GM19238 (cell line): ENCODE results near the gene RAB33A.

Experiments used
- DNase-seq: peaks from one replicate; pipeline ENCODE4 v3.0.0; 2011; ENCODE audit warnings: low spot score; ENCODE audit not compliant: insufficient read length

The RAB33A gene

GRCh38 chrX:130171446-130172126 lies at the start of gene RAB33A:
TSS of gene RAB33A (plus strand) at chrX:130171962. CDS start at chrX:130172063, 101 bp downstream.
- DNase-seq = no peak

- DNase-seq = no peak
Observed at GRCh38 chrX:130124577-130124976, 47.2 kb upstream of the RAB33A start.

- no peak for DNase-seq
Observed at GRCh38 chrX:130125091-130125874, 46.5 kb upstream of the RAB33A start.

- no peak for DNase-seq
Observed at GRCh38 chrX:130130990-130131389, 40.8 kb upstream of the RAB33A start.

GRCh38 chrX:130136496-130136895 lies 35.3 kb upstream of the RAB33A start:
- no peak for DNase-seq

GRCh38 chrX:130136961-130137360 lies 34.8 kb upstream of the RAB33A start:
- DNase-seq = no peak

GRCh38 chrX:130139474-130140201 lies 32.1 kb upstream of the RAB33A start:
- DNase-seq = no peak

GRCh38 chrX:130144509-130144908 lies 27.3 kb upstream of the RAB33A start:
- no peak for DNase-seq

GRCh38 chrX:130145123-130145522 lies 26.6 kb upstream of the RAB33A start:
- DNase-seq = no peak

- DNase-seq = no peak
Observed at GRCh38 chrX:130147631-130148030, 24.1 kb upstream of the RAB33A start.

- DNase-seq = no peak
Observed at GRCh38 chrX:130155564-130155963, 16.2 kb upstream of the RAB33A start.

GRCh38 chrX:130158311-130158710 lies 13.5 kb upstream of the RAB33A start:
- DNase-seq = no peak

GRCh38 chrX:130159776-130160175 lies 12.0 kb upstream of the RAB33A start:
- DNase-seq = no peak

GRCh38 chrX:130162094-130162735 lies 9.5 kb upstream of the RAB33A start:
- no peak for DNase-seq

GRCh38 chrX:130163398-130163797 lies 8.4 kb upstream of the RAB33A start:
- no peak for DNase-seq

GRCh38 chrX:130165181-130165702 lies 6.5 kb upstream of the RAB33A start:
- no peak for DNase-seq

GRCh38 chrX:130165703-130166502 lies 5.9 kb upstream of the RAB33A start, which contains the start of gene AIFM1:
TSS of gene AIFM1 (minus strand) at chrX:130165841. CDS start at chrX:130165656, 185 bp downstream.
- DNase-seq = peak; percentile 61

- no peak for DNase-seq
Observed at GRCh38 chrX:130166503-130166777, 5.3 kb upstream of the RAB33A start.

GRCh38 chrX:130167040-130167439 lies 4.7 kb upstream of the RAB33A start:
- no peak for DNase-seq

- peak; percentile 48 for DNase-seq
Observed at GRCh38 chrX:130170752-130171445, 863 bp upstream of the RAB33A start.
